Tibial nerve (tissue), 4 donors: ENCODE data around the gene SAMSN1.

Experiments
- EP300 ChIP-seq, 2 donors: sonication (generic); formaldehyde crosslinking; IDR thresholded peaks; one replicate each; pipeline ENCODE4 v1.6.1; 2017; ENCODE audit warnings: antibody characterized with exemption in 2 of 2, mild to moderate bottlenecking in 1 of 2
- POLR2A ChIP-seq, 2 donors: fragments of 450-650 bp; IDR thresholded peaks; one replicate each; pipeline ENCODE4 v1.6.1; 2017; ENCODE audit warnings: antibody characterized with exemption in 2 of 2, mild to moderate bottlenecking in 2 of 2, moderate library complexity in 2 of 2
- TF ChIP-seq, protein P1 (sequence below), 5 experiments: fragments of 200-600 bp in 3 of 5; fragments of 450-650 bp in 2 of 5; sonication (generic) in 3 of 5; IDR thresholded peaks; one replicate each; pipeline ENCODE4 v1.5.1; 2016 to 2019; ENCODE audit warnings: antibody characterized with exemption in 5 of 5, mild to moderate bottlenecking in 3 of 5, moderate library complexity in 2 of 5

DNA sequence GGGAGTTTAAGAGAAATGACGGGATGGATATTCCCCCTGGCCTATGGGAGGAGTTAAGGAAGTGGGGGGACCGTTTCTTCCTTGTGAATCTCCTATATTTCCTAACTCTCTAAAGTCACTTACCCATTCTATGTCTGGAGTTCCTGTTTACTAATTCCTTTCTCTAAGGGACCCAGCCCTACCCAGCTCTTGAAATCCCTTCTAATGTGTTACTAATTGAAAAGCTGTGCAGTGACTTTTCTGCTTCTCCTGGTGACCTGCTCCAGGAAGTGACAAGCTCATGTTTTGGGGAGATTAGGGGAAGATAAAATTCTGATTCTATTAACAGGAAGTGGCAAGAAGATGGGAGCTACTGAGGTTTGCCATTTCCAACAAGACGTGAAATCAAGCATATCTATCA lies 4.0 kb upstream of the SAMSN1 start:
- TF ChIP-seq, protein P1, sequence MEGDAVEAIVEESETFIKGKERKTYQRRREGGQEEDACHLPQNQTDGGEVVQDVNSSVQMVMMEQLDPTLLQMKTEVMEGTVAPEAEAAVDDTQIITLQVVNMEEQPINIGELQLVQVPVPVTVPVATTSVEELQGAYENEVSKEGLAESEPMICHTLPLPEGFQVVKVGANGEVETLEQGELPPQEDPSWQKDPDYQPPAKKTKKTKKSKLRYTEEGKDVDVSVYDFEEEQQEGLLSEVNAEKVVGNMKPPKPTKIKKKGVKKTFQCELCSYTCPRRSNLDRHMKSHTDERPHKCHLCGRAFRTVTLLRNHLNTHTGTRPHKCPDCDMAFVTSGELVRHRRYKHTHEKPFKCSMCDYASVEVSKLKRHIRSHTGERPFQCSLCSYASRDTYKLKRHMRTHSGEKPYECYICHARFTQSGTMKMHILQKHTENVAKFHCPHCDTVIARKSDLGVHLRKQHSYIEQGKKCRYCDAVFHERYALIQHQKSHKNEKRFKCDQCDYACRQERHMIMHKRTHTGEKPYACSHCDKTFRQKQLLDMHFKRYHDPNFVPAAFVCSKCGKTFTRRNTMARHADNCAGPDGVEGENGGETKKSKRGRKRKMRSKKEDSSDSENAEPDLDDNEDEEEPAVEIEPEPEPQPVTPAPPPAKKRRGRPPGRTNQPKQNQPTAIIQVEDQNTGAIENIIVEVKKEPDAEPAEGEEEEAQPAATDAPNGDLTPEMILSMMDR (IDR thresholded peaks at IDR 0.05) = no peak
- TF ChIP-seq POLR2A (IDR thresholded peaks at IDR 0.05) (no peak), EP300 (IDR thresholded peaks at IDR 0.05) (no peak)
